OCI-LY3 (cell line): ENCODE measurements around the gene USP14.

Experiments
- H2AFZ ChIP-seq: fragments of 200-600, 300-600 bp; shearing (Covaris generic); 2 replicates; pipeline ENCODE4 v1.6.0; 2014; ENCODE audit warnings: antibody characterized with exemption, low read depth, low read length
- H3K27ac ChIP-seq: fragments of 200-600, 300-600 bp; sonication (generic); 2 replicates; pipeline ENCODE4 v1.5.1; 2014; ENCODE audit warnings: mild to moderate bottlenecking, low read length, moderate library complexity, mixed read lengths
- H3K27me3 ChIP-seq: fragments of 200-600, 300-600 bp; sonication (generic); 2 replicates; pipeline ENCODE4 v1.6.1; 2014; ENCODE audit warnings: low read depth, low read length, mixed read lengths
- H3K36me3 ChIP-seq: fragments of 200-600, 300-600 bp; sonication (generic); replicated peaks from 2 replicates; pipeline ENCODE3; 2014; ENCODE audit warnings: low read depth, low read length, mixed read lengths
- H3K4me1 ChIP-seq: fragments of 300-600, 200-600 bp; sonication (generic); 2 replicates; pipeline ENCODE4 v1.6.1; 2014; ENCODE audit warnings: low read length, mixed read lengths
- H3K4me2 ChIP-seq: fragments of 200-600, 300-600 bp; sonication (generic); 2 replicates; pipeline ENCODE4 v1.6.1; 2014; ENCODE audit warnings: low read length, mixed read lengths
- H3K4me3 ChIP-seq: fragments of 300-600, 200-600 bp; sonication (generic); 2 replicates; pipeline ENCODE4 v1.5.1; 2014; ENCODE audit warnings: antibody characterized with exemption, mild to moderate bottlenecking, low read length, moderate library complexity
- H3K79me2 ChIP-seq: fragments of 300-600, 200-600 bp; shearing (Covaris generic); 2 replicates; pipeline ENCODE4 v1.6.1; 2014; ENCODE audit warnings: mild to moderate bottlenecking, low read length, mixed read lengths
- H3K9ac ChIP-seq: fragments of 300-600, 200-600 bp; shearing (Covaris generic); 2 replicates; pipeline ENCODE4 v1.6.0; 2014; ENCODE audit warnings: mild to moderate bottlenecking, low read length, moderate library complexity
- H3K9me3 ChIP-seq: fragments of 200-600, 300-600 bp; shearing (Covaris generic); 2 replicates; pipeline ENCODE4 v1.6.1; 2014; ENCODE audit warnings: low read length, mixed read lengths; ENCODE audit not compliant: insufficient read depth
- H4K20me1 ChIP-seq: fragments of 200-600, 300-600 bp; sonication (generic); 2 replicates; pipeline ENCODE4 v1.6.1; 2016; ENCODE audit warnings: low read length, mixed read lengths; ENCODE audit not compliant: insufficient read depth
- CTCF ChIP-seq: fragments of 200-600, 300-600 bp; sonication (generic); IDR thresholded peaks from 2 replicates; pipeline ENCODE4 v1.5.1; 2014; ENCODE audit warnings: antibody characterized with exemption, low read length, low read depth
- EZH2phosphoT487 ChIP-seq: fragments of 200-600 bp; shearing (Covaris generic); IDR thresholded peaks from 2 replicates; pipeline ENCODE4 v1.6.1; 2018; ENCODE audit warnings: antibody characterized with exemption, mixed run types, low read depth

USP14 gene

GRCh38 chr18:255171-255570, 96.8 kb downstream of the USP14 start:
- no peaks in the 10 kb centered on the region for H3K9me3 ChIP-seq
- no peak overlapping the region for H3K4me2 ChIP-seq
- H3K9ac ChIP-seq: no peak overlapping the region
- TF ChIP-seq CTCF (no peak), EZH2phosphoT487 (no peak)
- H3K4me1 ChIP-seq: no peaks in the 10 kb centered on the region
- no peak overlapping the region for H2AFZ ChIP-seq
- H3K79me2 ChIP-seq: no peaks in the 10 kb centered on the region
- H3K27me3 ChIP-seq: no peaks in the 10 kb centered on the region
- H3K27ac ChIP-seq: no peak overlapping the region
- H3K4me3 ChIP-seq: no peak overlapping the region
- H4K20me1 ChIP-seq: no peaks in the 10 kb centered on the region
- H3K36me3 ChIP-seq: peaks cover 61% of the 10 kb centered on the region

- H4K20me1 ChIP-seq: no peaks in the 10 kb centered on the region
- no peak overlapping the region for H3K4me2 ChIP-seq
- H3K4me3 ChIP-seq: no peak overlapping the region
- TF ChIP-seq CTCF: no peak
- TF ChIP-seq EZH2phosphoT487: no peak
- peaks cover 54% of the 10 kb centered on the region for H3K36me3 ChIP-seq
- no peak overlapping the region for H2AFZ ChIP-seq
- no peaks in the 10 kb centered on the region for H3K4me1 ChIP-seq
- H3K79me2 ChIP-seq: peaks cover 1% of the 10 kb centered on the region
- no peak overlapping the region for H3K27ac ChIP-seq
- H3K27me3 ChIP-seq: no peaks in the 10 kb centered on the region
- no peak overlapping the region for H3K9ac ChIP-seq
- no peaks in the 10 kb centered on the region for H3K9me3 ChIP-seq
Measured at GRCh38 chr18:260547-260946, 102.2 kb downstream of the USP14 start.

GRCh38 chr18:261398-262073, 103.2 kb downstream of the USP14 start:
- H3K9ac ChIP-seq: no peak overlapping the region
- H3K27ac ChIP-seq: no peak overlapping the region
- no peaks in the 10 kb centered on the region for H3K9me3 ChIP-seq
- H3K27me3 ChIP-seq: no peaks in the 10 kb centered on the region
- H3K79me2 ChIP-seq: peaks cover 11% of the 10 kb centered on the region
- TF ChIP-seq EZH2phosphoT487 (no peak), CTCF (no peak)
- peaks cover 50% of the 10 kb centered on the region for H3K36me3 ChIP-seq
- no peaks in the 10 kb centered on the region for H3K4me1 ChIP-seq
- no peaks in the 10 kb centered on the region for H4K20me1 ChIP-seq
- H3K4me3 ChIP-seq: no peak overlapping the region
- no peak overlapping the region for H3K4me2 ChIP-seq
- H2AFZ ChIP-seq: no peak overlapping the region
